ENCODE data around the gene C4BPB.

Gene C4BPB

GRCh38 chr1:207145401-207146058, 56.9 kb downstream of the C4BPB start:
- DNase-seq (ENCODE audit: low spot score): peak; percentile 13

All from kidney tubule cell (primary cell).